ENCODE results near the gene TNFSF13. TPM values are rescaled to one million over a fixed set of nuclear protein-coding genes. Genes with fewer than 3 reads are reported as not detected.
A peak's percentile ranks its signal among the peaks of the same experiment; 100 is the strongest.

TNFSF13 gene
- total RNA-seq, 1 experiment from 2014 or later = 0.94 TPM

- peak overlapping the region; percentile 74 to 98 (median 97); a peak in 4 of 7 replicates for H3K27ac Mint-ChIP-seq
Observed at GRCh38 chr17:7559320-7560171, 996 bp downstream of the TNFSF13 start.

More at GRCh38 chr17:7559320-7560171, 996 bp downstream of the TNFSF13 start:
- Histone ChIP-seq H3K27me3 (ENCODE audit: insufficient read depth, low read length) (no peaks in the 10 kb centered on the region), H3K14ac (ENCODE audit: insufficient read depth, low read length) (no peak overlapping the region; the same call in 1 of the 2 replicates), H3K56ac (ENCODE audit: insufficient read length, low read depth, low read length) (no peak overlapping the region), H3K18ac (ENCODE audit: insufficient read length, low read depth, low read length) (no peak overlapping the region), H3T11ph (ENCODE audit: low read length) (no peak overlapping the region), H3K4ac (ENCODE audit: low read depth, low read length) (no peak overlapping the region), H2BK20ac (ENCODE audit: low read depth, low read length, poor library complexity, severe bottlenecking) (no peak overlapping the region), H3K27ac (ENCODE audit: insufficient read length, low read depth, low read length) (no peak overlapping the region), H3K4me2 (ENCODE audit: insufficient read depth, insufficient read length, low read length) (peak overlapping the region; percentile 77), H2BK120ac (ENCODE audit: low read depth, low read length, poor library complexity, severe bottlenecking) (no peak overlapping the region), H3K23me2 (ENCODE audit: insufficient read length, low read depth, low read length, poor library complexity, severe bottlenecking) (peaks cover 9% of the 10 kb centered on the region), H2AK5ac (ENCODE audit: insufficient read length, low read length) (no peak overlapping the region), H3K4me1 (ENCODE audit: insufficient read depth, low read length) (0 out of 2 replicates have a peak, but pooled peaks cover 2% of the 10 kb centered on the region), H2AFZ (ENCODE audit: low read length) (no peak overlapping the region), H3K79me2 (ENCODE audit: insufficient read depth, low read length) (peaks cover 8% of the 10 kb centered on the region; the same call in 1 of the 2 replicates), H2BK15ac (ENCODE audit: low read depth, low read length) (no peak overlapping the region), H4K20me1 (ENCODE audit: control insufficient read depth, insufficient read depth, insufficient read length) (no peaks in the 10 kb centered on the region), H4K5ac (ENCODE audit: insufficient read length, low read depth, low read length) (no peak overlapping the region), H4K91ac (ENCODE audit: insufficient read length, low read depth, low read length) (no peak overlapping the region), H3K9me3 (ENCODE audit: control insufficient read depth, low read depth, low read length) (no peaks in the 10 kb centered on the region), H2BK12ac (ENCODE audit: insufficient read length, low read depth, low read length) (no peak overlapping the region), H3K79me1 (ENCODE audit: insufficient read depth, low read depth, low read length, poor library complexity, severe bottlenecking) (peaks cover 10% of the 10 kb centered on the region), H3K23ac (ENCODE audit: insufficient read length, low read depth, low read length) (no peak overlapping the region), H4K8ac (replicated peaks; ENCODE audit: insufficient read length, low read depth, low read length) (no peak overlapping the region), H3K9ac (ENCODE audit: extremely low read depth, insufficient read length, low read length) (no peak overlapping the region), H2BK5ac (ENCODE audit: insufficient read length, low read length) (no peak overlapping the region)
- H3K9me3 Mint-ChIP-seq = no peaks in the 10 kb centered on the region
- H3K4me1 Mint-ChIP-seq = peaks cover 43 to 62% of the 10 kb centered on the region in 2 experiments
- peaks cover 4 to 17% (median 15%) of the 10 kb centered on the region in 3 experiments; a peak in 6 of 7 replicates for H3K36me3 Mint-ChIP-seq (ENCODE audit: insufficient read depth in 1 of 3, low read depth in 3 of 3)
- no CpG with 5 or more reads among the region's 18 CpGs for WGBS (ENCODE audit: extremely low coverage, insufficient read length, low lambda C conversion rate)
- H3K27me3 Mint-ChIP-seq (ENCODE audit: low read depth) = no peaks in the 10 kb centered on the region; the same call in 1 of the 2 replicates
- no peak for TF ChIP-seq CTCF (conservative IDR thresholded peaks at IDR 0.05)
- no peak for DNase-seq
- peak overlapping the region in 1 of 2 experiments; percentile 90; a peak in 2 of 5 replicates for H3K4me3 Mint-ChIP-seq
